Myometrial cell (primary cell): ENCODE measurements around the gene PKP3. TPM values are rescaled to one million over a fixed set of nuclear protein-coding genes. Genes with fewer than 3 reads are reported as not detected.

ENCODE experiments used
- total RNA-seq: library from RNA; depleted of rRNA; stranded (reverse); fragments of >200 nt; gene quantifications from 2 replicates; pipeline ENCODE4 v1.2.3, GENCODE V29; 2015

PKP3 gene
- 1.6 and 4.9 TPM in 2 replicates for total RNA-seq

GRCh38 chr11:394034-394857 is at the start of gene PKP3:
Gene PKP3, plus strand, starts transcription at chr11:394209. Its CDS starts 84 bp downstream, at chr11:394293.

GRCh38 chr11:369336-370018 is 24.5 kb upstream of the PKP3 start, which contains the start of gene B4GALNT4:
Gene B4GALNT4, plus strand, starts transcription at chr11:369499. Its CDS starts 305 bp downstream, at chr11:369804.

GRCh38 chr11:441418-442274 is 47.6 kb downstream of the PKP3 start, which contains the start of gene ANO9:
Gene ANO9, minus strand, starts transcription at chr11:442011. Its CDS starts 85 bp downstream, at chr11:441926.

GRCh38 chr11:449889-450808 is 56.1 kb downstream of the PKP3 start, which contains the start of gene PTDSS2:
Gene PTDSS2, plus strand, starts transcription at chr11:450279. Its CDS starts 177 bp downstream, at chr11:450456.

Other genes starting within 250 kb of the PKP3 start
- gene SCGB1C1, start 201.1 kb upstream of the PKP3 start, total RNA-seq, result not detected in 2 replicates
- gene BET1L, start 186.8 kb upstream of the PKP3 start, total RNA-seq, result 44.7 and 49.1 TPM in 2 replicates
- 203 and 210 TPM in 2 replicates for gene RIC8A, start 186.5 kb upstream of the PKP3 start, total RNA-seq
- 8.5 and 13.8 TPM in 2 replicates for gene SIRT3, start 157.9 kb upstream of the PKP3 start, total RNA-seq
- gene PSMD13, start 157.2 kb upstream of the PKP3 start, total RNA-seq, result 205 and 224 TPM in 2 replicates
- not detected in 2 replicates for gene NLRP6, start 115.8 kb upstream of the PKP3 start, total RNA-seq
- gene PGGHG, start 105.1 kb upstream of the PKP3 start, total RNA-seq, result 2.9 and 6.4 TPM in 2 replicates
- not detected in 2 replicates for gene IFITM5, start 94.7 kb upstream of the PKP3 start, total RNA-seq
- 142 and 147 TPM in 2 replicates for gene IFITM2, start 86.4 kb upstream of the PKP3 start, total RNA-seq
- 95.4 and 122 TPM in 2 replicates for gene IFITM1, start 80.2 kb upstream of the PKP3 start, total RNA-seq
- gene IFITM3, start 73.3 kb upstream of the PKP3 start, total RNA-seq, result 188 and 208 TPM in 2 replicates
- 1.2 and 2.0 TPM in 2 replicates for gene B4GALNT4, start 24.7 kb upstream of the PKP3 start, total RNA-seq
- gene SIGIRR, start 20.8 kb downstream of the PKP3 start, total RNA-seq, result 32.9 and 45.9 TPM in 2 replicates
- not detected in 2 replicates for gene ANO9, start 47.8 kb downstream of the PKP3 start, total RNA-seq
- gene PTDSS2, start 56.1 kb downstream of the PKP3 start, total RNA-seq, result 21.4 and 57.4 TPM in 2 replicates
- gene RNH1, start 113.0 kb downstream of the PKP3 start, total RNA-seq, result 434 and 503 TPM in 2 replicates
- gene HRAS, start 141.4 kb downstream of the PKP3 start, total RNA-seq, result 50.7 and 66.3 TPM in 2 replicates
- 0.71 and 1.4 TPM in 2 replicates for gene LRRC56, start 143.3 kb downstream of the PKP3 start, total RNA-seq
- gene LMNTD2, start 166.5 kb downstream of the PKP3 start, total RNA-seq, result 0.29 TPM in 1 of 2 replicates, not detected in the other
- 14.7 and 36.0 TPM in 2 replicates for gene RASSF7, start 166.8 kb downstream of the PKP3 start, total RNA-seq
- 11.0 and 16.7 TPM in 2 replicates for gene PHRF1, start 182.3 kb downstream of the PKP3 start, total RNA-seq
- 11.7 and 21.3 TPM in 2 replicates for gene IRF7, start 221.7 kb downstream of the PKP3 start, total RNA-seq
- not detected in 2 replicates for gene CDHR5, start 230.7 kb downstream of the PKP3 start, total RNA-seq
- gene SCT, start 233.0 kb downstream of the PKP3 start, total RNA-seq, result not detected in 2 replicates
- not detected in 2 replicates for gene DRD4, start 243.1 kb downstream of the PKP3 start, total RNA-seq